ENCODE data around the gene DACT1.

DNA sequence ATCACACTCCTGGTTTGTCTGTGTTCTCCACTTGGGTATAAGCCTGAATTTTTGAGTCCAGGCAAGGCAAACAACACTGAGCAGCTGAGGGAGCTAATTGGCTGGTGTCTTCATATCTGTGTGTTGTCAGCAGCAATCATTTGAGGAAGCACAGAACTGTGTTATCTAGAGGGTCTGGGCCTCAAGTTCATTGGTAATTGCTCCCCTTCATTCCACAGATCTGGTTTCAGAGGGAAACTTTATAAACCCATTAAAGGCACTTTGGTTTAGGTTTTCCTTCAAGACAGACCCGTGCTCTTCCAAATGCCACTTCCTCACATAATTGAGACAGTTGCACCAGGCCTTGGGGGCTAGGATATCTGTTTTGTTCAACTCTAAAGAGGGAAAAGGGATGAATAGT lies 5.6 kb downstream of the DACT1 start:
- TF ChIP-seq, protein P1, sequence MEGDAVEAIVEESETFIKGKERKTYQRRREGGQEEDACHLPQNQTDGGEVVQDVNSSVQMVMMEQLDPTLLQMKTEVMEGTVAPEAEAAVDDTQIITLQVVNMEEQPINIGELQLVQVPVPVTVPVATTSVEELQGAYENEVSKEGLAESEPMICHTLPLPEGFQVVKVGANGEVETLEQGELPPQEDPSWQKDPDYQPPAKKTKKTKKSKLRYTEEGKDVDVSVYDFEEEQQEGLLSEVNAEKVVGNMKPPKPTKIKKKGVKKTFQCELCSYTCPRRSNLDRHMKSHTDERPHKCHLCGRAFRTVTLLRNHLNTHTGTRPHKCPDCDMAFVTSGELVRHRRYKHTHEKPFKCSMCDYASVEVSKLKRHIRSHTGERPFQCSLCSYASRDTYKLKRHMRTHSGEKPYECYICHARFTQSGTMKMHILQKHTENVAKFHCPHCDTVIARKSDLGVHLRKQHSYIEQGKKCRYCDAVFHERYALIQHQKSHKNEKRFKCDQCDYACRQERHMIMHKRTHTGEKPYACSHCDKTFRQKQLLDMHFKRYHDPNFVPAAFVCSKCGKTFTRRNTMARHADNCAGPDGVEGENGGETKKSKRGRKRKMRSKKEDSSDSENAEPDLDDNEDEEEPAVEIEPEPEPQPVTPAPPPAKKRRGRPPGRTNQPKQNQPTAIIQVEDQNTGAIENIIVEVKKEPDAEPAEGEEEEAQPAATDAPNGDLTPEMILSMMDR (IDR thresholded peaks at IDR 0.05) = no peak
- TF ChIP-seq EP300 (IDR thresholded peaks at IDR 0.05; ENCODE audit: low read depth) (no peak), POLR2A (IDR thresholded peaks at IDR 0.05) (no peak), POLR2AphosphoS5 (IDR thresholded peaks at IDR 0.05) (no peak)

All from transverse colon (tissue), 4 donors.